Measurements from ENCODE around the gene AP1S3.

AP1S3 gene

GRCh38 chr2:223735035-223735640 lies 102.2 kb downstream of the AP1S3 start:
- H3K27me3 ChIP-seq, result no peaks in the 10 kb centered on the region
- no peak overlapping the region for H3K4me3 ChIP-seq (ENCODE audit: low read depth in 1 of 2, low read length in 1 of 2)
- H3K4me1 ChIP-seq (ENCODE audit: control insufficient read depth in 1 of 2, insufficient read depth in 1 of 2, low read depth in 1 of 2, low read length in 1 of 2), result no peaks in the 10 kb centered on the region
- no peaks in the 10 kb centered on the region for H3K36me3 ChIP-seq
- H3K27ac ChIP-seq, result no peak overlapping the region
- no peaks in the 10 kb centered on the region for H3K9me3 ChIP-seq
- TF ChIP-seq CTCF (IDR thresholded peaks at IDR 0.05), result no peak

- no peak for TF ChIP-seq CTCF (IDR thresholded peaks at IDR 0.05)
- Histone ChIP-seq H3K27ac (no peak overlapping the region), H3K36me3 (no peaks in the 10 kb centered on the region), H3K27me3 (no peaks in the 10 kb centered on the region), H3K4me1 (ENCODE audit: control insufficient read depth in 1 of 2, insufficient read depth in 1 of 2, low read depth in 1 of 2, low read length in 1 of 2) (no peaks in the 10 kb centered on the region), H3K9me3 (no peaks in the 10 kb centered on the region), H3K4me3 (ENCODE audit: low read depth in 1 of 2, low read length in 1 of 2) (no peak overlapping the region)
These were observed 103.0 kb downstream of the AP1S3 start for GRCh38 chr2:223734346-223734745.

GRCh38 chr2:223732346-223732745 lies 105.0 kb downstream of the AP1S3 start:
- Histone ChIP-seq H3K27me3 (no peaks in the 10 kb centered on the region), H3K4me1 (ENCODE audit: control insufficient read depth in 1 of 2, insufficient read depth in 1 of 2, low read depth in 1 of 2, low read length in 1 of 2) (no peaks in the 10 kb centered on the region), H3K9me3 (no peaks in the 10 kb centered on the region), H3K27ac (no peak overlapping the region), H3K4me3 (ENCODE audit: low read depth in 1 of 2, low read length in 1 of 2) (no peak overlapping the region), H3K36me3 (no peaks in the 10 kb centered on the region)
- TF ChIP-seq CTCF (IDR thresholded peaks at IDR 0.05), result no peak

- no peaks in the 10 kb centered on the region for H3K4me1 ChIP-seq (ENCODE audit: control insufficient read depth in 1 of 2, insufficient read depth in 1 of 2, low read depth in 1 of 2, low read length in 1 of 2)
- TF ChIP-seq CTCF (IDR thresholded peaks at IDR 0.05), result no peak
- no peaks in the 10 kb centered on the region for H3K36me3 ChIP-seq
- no peak overlapping the region for H3K4me3 ChIP-seq (ENCODE audit: low read depth in 1 of 2, low read length in 1 of 2)
- H3K27me3 ChIP-seq, result no peaks in the 10 kb centered on the region
- no peaks in the 10 kb centered on the region for H3K9me3 ChIP-seq
- H3K27ac ChIP-seq, result no peak overlapping the region
These were observed 105.9 kb downstream of the AP1S3 start for GRCh38 chr2:223731503-223731902.

- H3K9me3 ChIP-seq, result no peaks in the 10 kb centered on the region
- H3K36me3 ChIP-seq, result no peaks in the 10 kb centered on the region
- no peak overlapping the region for H3K27ac ChIP-seq
- TF ChIP-seq CTCF (IDR thresholded peaks at IDR 0.05), result no peak
- H3K4me1 ChIP-seq (ENCODE audit: control insufficient read depth in 1 of 2, insufficient read depth in 1 of 2, low read depth in 1 of 2, low read length in 1 of 2), result no peaks in the 10 kb centered on the region
- no peak overlapping the region for H3K4me3 ChIP-seq (ENCODE audit: low read depth in 1 of 2, low read length in 1 of 2)
- peaks cover 4% of the 10 kb centered on the region for H3K27me3 ChIP-seq
These were observed 107.6 kb downstream of the AP1S3 start for GRCh38 chr2:223729781-223730180.

- H3K9me3 ChIP-seq, result no peaks in the 10 kb centered on the region
- H3K36me3 ChIP-seq, result no peaks in the 10 kb centered on the region
- H3K27ac ChIP-seq, result no peak overlapping the region
- no peak for TF ChIP-seq CTCF (IDR thresholded peaks at IDR 0.05)
- H3K27me3 ChIP-seq, result peaks cover 5% of the 10 kb centered on the region
- no peaks in the 10 kb centered on the region for H3K4me1 ChIP-seq (ENCODE audit: control insufficient read depth in 1 of 2, insufficient read depth in 1 of 2, low read depth in 1 of 2, low read length in 1 of 2)
- no peak overlapping the region for H3K4me3 ChIP-seq (ENCODE audit: low read depth in 1 of 2, low read length in 1 of 2)
These were observed 109.8 kb downstream of the AP1S3 start for GRCh38 chr2:223727562-223727961.

All from neutrophil (primary cell).